CD4-positive, alpha-beta T cell (primary cell): Measurements from ENCODE around the gene SLC38A1. TPM values are rescaled to one million over a fixed set of nuclear protein-coding genes. Genes with fewer than 3 reads are reported as not detected.

Source experiments
- ATAC-seq: fragments of 200-7000 bp; cut with Tn5 transposase; one replicate; pipeline ENCODE4 v1.10.0; 2022; ENCODE audit warnings: mild to moderate bottlenecking; ENCODE audit not compliant: poor library complexity
- CTCF ChIA-PET: fragments of 350-600 bp; sonication (Branson Sonifier 250); formaldehyde crosslinking; loops from one replicate; lab custom pipeline; 2021; ENCODE audit warnings: antibody characterized with exemption, inconsistent platforms; lab: Charles Lee
- POLR2A ChIA-PET: fragments of 350-600 bp; sonication (Branson Sonifier 250); formaldehyde crosslinking; loops from one replicate; lab custom pipeline; 2021; ENCODE audit warnings: antibody characterized with exemption, inconsistent platforms; lab: Charles Lee
- DNase-seq, 14 experiments: peaks; one replicate each; pipeline ENCODE4 v3.0.0-alpha.2; 2013 to 2020; ENCODE audit warnings: mixed read lengths in 2 of 14
- H3K27ac ChIP-seq, 2 donors: one replicate each; pipeline versions ENCODE4 v1.5.1 to v1.7.0; 2013; ENCODE audit warnings: low read length in 2 of 2, low read depth in 1 of 2, mild to moderate bottlenecking in 1 of 2
- H3K27me3 ChIP-seq, 2 experiments: 1 replicate in 1 of 2; 2 replicates in 1 of 2; pipeline versions ENCODE4 v1.6.1 to v1.7.0; 2013; ENCODE audit warnings: low read length in 2 of 2, control low read depth in 1 of 2, mild to moderate bottlenecking in 1 of 2, moderate library complexity in 1 of 2; ENCODE audit not compliant: insufficient read depth in 2 of 2, control insufficient read depth in 1 of 2
- H3K36me3 ChIP-seq: one replicate; pipeline ENCODE4 v1.6.1; 2013; ENCODE audit warnings: low read length, control low read depth; ENCODE audit not compliant: insufficient read depth
- H3K4me1 ChIP-seq: one replicate; pipeline ENCODE4 v1.6.1; 2013; ENCODE audit warnings: low read length, control low read depth; ENCODE audit not compliant: insufficient read depth
- H3K4me3 ChIP-seq: one replicate; pipeline ENCODE4 v1.5.1; 2013; ENCODE audit warnings: mild to moderate bottlenecking, low read length, moderate library complexity
- H3K9me3 ChIP-seq, 2 experiments: 1 replicate in 1 of 2; 2 replicates in 1 of 2; pipeline versions ENCODE4 v1.6.1 to v1.7.0; 2013; ENCODE audit warnings: low read length in 2 of 2, mild to moderate bottlenecking in 2 of 2, control low read depth in 1 of 2, moderate library complexity in 1 of 2; ENCODE audit not compliant: control insufficient read depth in 1 of 2, insufficient read depth in 1 of 2
- H3K27ac Mint-ChIP-seq: one replicate; pipeline ENCODE4 v1.8.0; 2020; ENCODE audit warnings: mixed read lengths
- H3K27me3 Mint-ChIP-seq: one replicate; pipeline ENCODE4 v1.8.0; 2021; ENCODE audit warnings: mixed read lengths
- H3K36me3 Mint-ChIP-seq: one replicate; pipeline ENCODE4 v1.8.0; 2021; ENCODE audit warnings: low read depth, mixed read lengths
- H3K4me1 Mint-ChIP-seq: one replicate; pipeline ENCODE4 v1.8.0; 2021; ENCODE audit warnings: low read depth, mixed read lengths
- H3K4me3 Mint-ChIP-seq: one replicate; pipeline ENCODE4 v1.8.0; 2020; ENCODE audit warnings: mild to moderate bottlenecking, mixed read lengths
- H3K9me3 Mint-ChIP-seq: one replicate; pipeline ENCODE4 v1.8.0; 2020; ENCODE audit warnings: mixed read lengths
- intact Hi-C, 2 experiments: fragments of 100-400 bp; cut with DNase I in 1 of 2; cut with micrococcal nuclease in 1 of 2; formaldehyde crosslinking; loops; one replicate each; pipeline versions ENCODE4 v1.15.1 to v1.9.0; 2023 to 2025; cut with DNase I, micrococcal nuclease
- total RNA-seq, 174 experiments: library from RNA in 2 of 174; stranded (reverse) in 2 of 174; gene quantifications; one replicate each; pipeline ENCODE4 v1.2.3 and lab custom pipeline; 2021 to 2026
- TF ChIP-seq, protein P1 (sequence below): fragments of 200-600 bp; IDR thresholded peaks from one replicate; pipeline ENCODE4 v1.8.0; 2022; ENCODE audit warnings: antibody characterized with exemption, mild to moderate bottlenecking

Gene SLC38A1
- total RNA-seq, 2 experiments from 2014 or later: 327 to 346 TPM

DNA sequence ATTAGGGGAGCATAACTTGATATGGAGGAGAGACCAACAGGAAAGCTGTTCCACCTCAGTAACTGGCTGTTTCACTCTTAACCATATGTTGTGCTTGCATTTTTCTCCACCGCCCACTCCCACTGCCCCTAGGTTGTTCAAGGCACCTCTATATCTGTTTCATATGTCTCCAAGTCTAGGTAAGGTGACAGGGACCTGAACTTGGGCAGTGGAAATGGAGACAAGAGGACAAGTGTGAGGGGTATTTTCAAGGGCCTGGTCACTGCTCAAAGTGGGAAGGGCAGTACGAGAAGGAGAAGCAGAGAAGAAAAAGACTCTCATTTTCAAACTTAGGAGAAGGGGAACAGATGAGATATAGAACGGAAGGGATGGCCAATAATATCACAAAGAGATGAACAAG, 3.1 kb downstream of the SLC38A1 start:
- Mint-ChIP-seq H3K27me3 (no peaks in the 10 kb centered on the region), H3K4me1 (peaks cover 16% of the 10 kb centered on the region), H3K36me3 (peaks cover 35% of the 10 kb centered on the region), H3K9me3 (no peaks in the 10 kb centered on the region), H3K4me3 (no peak overlapping the region), H3K27ac (no peak overlapping the region)
- TF ChIP-seq, protein P1, sequence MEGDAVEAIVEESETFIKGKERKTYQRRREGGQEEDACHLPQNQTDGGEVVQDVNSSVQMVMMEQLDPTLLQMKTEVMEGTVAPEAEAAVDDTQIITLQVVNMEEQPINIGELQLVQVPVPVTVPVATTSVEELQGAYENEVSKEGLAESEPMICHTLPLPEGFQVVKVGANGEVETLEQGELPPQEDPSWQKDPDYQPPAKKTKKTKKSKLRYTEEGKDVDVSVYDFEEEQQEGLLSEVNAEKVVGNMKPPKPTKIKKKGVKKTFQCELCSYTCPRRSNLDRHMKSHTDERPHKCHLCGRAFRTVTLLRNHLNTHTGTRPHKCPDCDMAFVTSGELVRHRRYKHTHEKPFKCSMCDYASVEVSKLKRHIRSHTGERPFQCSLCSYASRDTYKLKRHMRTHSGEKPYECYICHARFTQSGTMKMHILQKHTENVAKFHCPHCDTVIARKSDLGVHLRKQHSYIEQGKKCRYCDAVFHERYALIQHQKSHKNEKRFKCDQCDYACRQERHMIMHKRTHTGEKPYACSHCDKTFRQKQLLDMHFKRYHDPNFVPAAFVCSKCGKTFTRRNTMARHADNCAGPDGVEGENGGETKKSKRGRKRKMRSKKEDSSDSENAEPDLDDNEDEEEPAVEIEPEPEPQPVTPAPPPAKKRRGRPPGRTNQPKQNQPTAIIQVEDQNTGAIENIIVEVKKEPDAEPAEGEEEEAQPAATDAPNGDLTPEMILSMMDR: no peak
- Histone ChIP-seq H3K9me3 (no peaks in the 10 kb centered on the region), H3K4me1 (peaks cover 48% of the 10 kb centered on the region), H3K36me3 (peaks cover 12% of the 10 kb centered on the region), H3K27me3 (no peaks in the 10 kb centered on the region), H3K4me3 (peak overlapping the region; percentile 90), H3K27ac (peak overlapping the region; percentile 96 to 99)
- no peak for DNase-seq
- CTCF ChIA-PET: interaction anchor here (0.6 to 1.6 kb wide), 3 partner anchors 37 to 73 kb away, joined by 4 to 9 read pairs (median 8); no protein-coding TSS in a partner anchor
- POLR2A ChIA-PET: interaction anchor here (0.9 to 5.4 kb wide), 6 partner anchors 8 to 106 kb away, joined by 3 to 176 read pairs (median 16); partner anchors contain the start of gene SLC38A2
- no peak for ATAC-seq
- intact Hi-C loops: loop anchor here (1.0 to 10.0 kb wide), 6 partner anchors 43 to 531 kb away; partner anchors contain the start of gene SCAF11 (in 2 of the 2)

GRCh38 chr12:46265102-46265501, 3.7 kb downstream of the SLC38A1 start:
- H3K4me3 ChIP-seq: peak overlapping the region; percentile 90

DNA sequence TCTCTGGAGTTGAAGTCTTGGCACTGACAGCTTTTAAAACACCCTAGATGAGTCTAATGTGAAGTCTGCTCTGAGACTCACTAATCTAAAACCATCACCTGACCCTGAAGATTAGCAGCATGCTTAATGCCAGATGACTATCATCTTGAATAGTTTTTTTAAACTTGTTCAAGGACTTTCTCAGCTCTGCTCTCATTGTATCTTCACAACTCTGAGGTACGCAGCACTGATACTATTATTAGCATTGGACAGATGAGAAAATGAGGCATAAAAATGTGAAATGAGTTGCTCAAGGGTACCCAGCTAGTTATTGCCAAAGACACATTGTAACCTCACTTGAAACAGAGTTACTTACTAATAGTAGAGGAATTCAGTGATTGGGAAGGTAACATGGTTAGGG, 4.8 kb downstream of the SLC38A1 start:
- Mint-ChIP-seq H3K9me3 (no peaks in the 10 kb centered on the region), H3K27ac (no peak overlapping the region), H3K4me3 (peak overlapping the region; percentile 67), H3K4me1 (peaks cover 5% of the 10 kb centered on the region), H3K27me3 (no peaks in the 10 kb centered on the region), H3K36me3 (peaks cover 29% of the 10 kb centered on the region)
- Histone ChIP-seq H3K4me3 (no peak overlapping the region), H3K4me1 (peaks cover 55% of the 10 kb centered on the region), H3K27me3 (no peaks in the 10 kb centered on the region), H3K9me3 (no peaks in the 10 kb centered on the region), H3K36me3 (peaks cover 12% of the 10 kb centered on the region), H3K27ac (no peak overlapping the region)
- CTCF ChIA-PET: interaction anchor here (1.1 to 1.7 kb wide), 5 partner anchors 10 to 59 kb away, joined by 3 to 6 read pairs (median 4); no protein-coding TSS in a partner anchor
- intact Hi-C loops: loop anchor here in 1 of 2 experiments (10.0 kb wide), 2 partner anchors 269 to 529 kb away; partner anchors contain the start of gene SCAF11
- TF ChIP-seq, protein P1: no peak
- ATAC-seq: no peak
- no peak for DNase-seq
- POLR2A ChIA-PET: interaction anchor here (0.9 to 4.9 kb wide), 5 partner anchors 22 to 59 kb away, joined by 3 to 176 read pairs (median 4); no protein-coding TSS in a partner anchor

More at GRCh38 chr12:46265102-46265501, 3.7 kb downstream of the SLC38A1 start:
- H3K9me3 ChIP-seq: no peaks in the 10 kb centered on the region
- no peaks in the 10 kb centered on the region for H3K9me3 Mint-ChIP-seq
- ChIA-PET POLR2A (interaction anchor here (2.3 to 4.9 kb wide), 2 partner anchors 45 to 61 kb away, joined by 15 to 176 read pairs; no protein-coding TSS in a partner anchor), CTCF (interaction anchor here (0.6 kb wide), 1 partner anchor 73 kb away, joined by 4 read pairs; no protein-coding TSS in a partner anchor)
- no peaks in the 10 kb centered on the region for H3K27me3 ChIP-seq
- no peaks in the 10 kb centered on the region for H3K27me3 Mint-ChIP-seq
- H3K27ac ChIP-seq: peak overlapping the region in 1 of 2 donors; percentile 99
- no peak overlapping the region for H3K4me3 Mint-ChIP-seq
- H3K36me3 ChIP-seq: peaks cover 12% of the 10 kb centered on the region
- ATAC-seq (no peak), DNase-seq (no peak)
- TF ChIP-seq, protein P1: no peak
- H3K36me3 Mint-ChIP-seq: peaks cover 35% of the 10 kb centered on the region
- H3K4me1 ChIP-seq: peaks cover 50% of the 10 kb centered on the region
- peaks cover 9% of the 10 kb centered on the region for H3K4me1 Mint-ChIP-seq
- H3K27ac Mint-ChIP-seq: no peak overlapping the region
- intact Hi-C loops: loop anchor here in 1 of 2 experiments (5.0 to 10.0 kb wide), 4 partner anchors 43 to 530 kb away; partner anchors contain the start of gene SCAF11
